Measurements from ENCODE around the gene CCDC30.

DNA sequence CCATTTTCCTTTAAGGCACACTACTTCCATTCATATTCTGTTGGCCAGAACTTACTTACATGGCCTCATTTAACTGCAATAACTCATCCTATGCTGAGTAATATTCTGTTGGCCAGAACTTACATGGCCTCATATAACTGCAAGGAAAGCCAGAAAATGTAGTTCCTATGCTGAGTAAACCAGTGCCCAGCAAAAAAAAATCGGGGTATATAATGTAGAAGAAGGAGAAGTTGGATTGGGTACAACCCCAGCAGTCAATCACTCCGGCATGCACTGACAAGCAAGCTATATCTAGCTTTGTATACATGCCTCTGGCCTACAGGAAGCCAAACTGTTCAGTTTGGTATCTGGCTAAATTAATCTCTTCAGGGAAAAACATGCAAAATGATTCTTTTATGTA, 155.8 kb downstream of the CCDC30 start:
- TF ChIP-seq, protein P1, sequence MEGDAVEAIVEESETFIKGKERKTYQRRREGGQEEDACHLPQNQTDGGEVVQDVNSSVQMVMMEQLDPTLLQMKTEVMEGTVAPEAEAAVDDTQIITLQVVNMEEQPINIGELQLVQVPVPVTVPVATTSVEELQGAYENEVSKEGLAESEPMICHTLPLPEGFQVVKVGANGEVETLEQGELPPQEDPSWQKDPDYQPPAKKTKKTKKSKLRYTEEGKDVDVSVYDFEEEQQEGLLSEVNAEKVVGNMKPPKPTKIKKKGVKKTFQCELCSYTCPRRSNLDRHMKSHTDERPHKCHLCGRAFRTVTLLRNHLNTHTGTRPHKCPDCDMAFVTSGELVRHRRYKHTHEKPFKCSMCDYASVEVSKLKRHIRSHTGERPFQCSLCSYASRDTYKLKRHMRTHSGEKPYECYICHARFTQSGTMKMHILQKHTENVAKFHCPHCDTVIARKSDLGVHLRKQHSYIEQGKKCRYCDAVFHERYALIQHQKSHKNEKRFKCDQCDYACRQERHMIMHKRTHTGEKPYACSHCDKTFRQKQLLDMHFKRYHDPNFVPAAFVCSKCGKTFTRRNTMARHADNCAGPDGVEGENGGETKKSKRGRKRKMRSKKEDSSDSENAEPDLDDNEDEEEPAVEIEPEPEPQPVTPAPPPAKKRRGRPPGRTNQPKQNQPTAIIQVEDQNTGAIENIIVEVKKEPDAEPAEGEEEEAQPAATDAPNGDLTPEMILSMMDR (IDR thresholded peaks at IDR 0.05): no peak
- TF ChIP-seq EZH2phosphoT487 (IDR thresholded peaks at IDR 0.05): no peak

Measured in neural progenitor cell (in vitro differentiated cells).